ENCODE measurements around the gene PIK3CA. TPM values are rescaled to one million over a fixed set of nuclear protein-coding genes. Genes with fewer than 3 reads are reported as not detected.

Gene PIK3CA
- polyA plus RNA-seq, 1 donor, result 19.9 TPM

- Histone ChIP-seq H3K4me1 (ENCODE audit: control insufficient read depth, insufficient read depth, low read length) (no peaks in the 10 kb centered on the region), H3K9me3 (ENCODE audit: control insufficient read depth, low read depth, low read length) (no peaks in the 10 kb centered on the region), H3K4me3 (ENCODE audit: low read length) (no peak overlapping the region), H3K27me3 (ENCODE audit: control insufficient read depth, insufficient read depth, low read length) (no peaks in the 10 kb centered on the region), H3K36me3 (ENCODE audit: control insufficient read depth, insufficient read depth, low read length) (no peaks in the 10 kb centered on the region), H3K27ac (ENCODE audit: low read length) (no peak overlapping the region)
- DNase-seq, result no peak
These were observed 3.3 kb downstream of the PIK3CA start for GRCh38 chr3:179151474-179151873.

- Histone ChIP-seq H3K4me3 (ENCODE audit: low read length) (no peak overlapping the region), H3K36me3 (ENCODE audit: control insufficient read depth, insufficient read depth, low read length) (no peaks in the 10 kb centered on the region), H3K4me1 (ENCODE audit: control insufficient read depth, insufficient read depth, low read length) (no peaks in the 10 kb centered on the region), H3K27ac (ENCODE audit: low read length) (no peak overlapping the region), H3K9me3 (ENCODE audit: control insufficient read depth, low read depth, low read length) (no peaks in the 10 kb centered on the region), H3K27me3 (ENCODE audit: control insufficient read depth, insufficient read depth, low read length) (no peaks in the 10 kb centered on the region)
- no CpG with 5 or more reads among the region's 1 CpG for WGBS (ENCODE audit: insufficient coverage, low lambda C conversion rate)
- no peak for DNase-seq
These were observed 8.0 kb downstream of the PIK3CA start for GRCh38 chr3:179156170-179156569.

GRCh38 chr3:179156775-179157174 is 8.6 kb downstream of the PIK3CA start:
- no peak overlapping the region for H3K27ac ChIP-seq (ENCODE audit: low read length)
- H3K36me3 ChIP-seq (ENCODE audit: control insufficient read depth, insufficient read depth, low read length), result no peaks in the 10 kb centered on the region
- H3K27me3 ChIP-seq (ENCODE audit: control insufficient read depth, insufficient read depth, low read length), result no peaks in the 10 kb centered on the region
- WGBS (ENCODE audit: insufficient coverage, low lambda C conversion rate), result 100% methylated on average over 1 of the region's 1 CpG
- no peak overlapping the region for H3K4me3 ChIP-seq (ENCODE audit: low read length)
- no peaks in the 10 kb centered on the region for H3K9me3 ChIP-seq (ENCODE audit: control insufficient read depth, low read depth, low read length)
- H3K4me1 ChIP-seq (ENCODE audit: control insufficient read depth, insufficient read depth, low read length), result no peaks in the 10 kb centered on the region
- no peak for DNase-seq

- H3K4me1 ChIP-seq (ENCODE audit: control insufficient read depth, insufficient read depth, low read length), result no peaks in the 10 kb centered on the region
- 79% methylated on average over 4 of the region's 6 CpGs for WGBS (ENCODE audit: insufficient coverage, low lambda C conversion rate)
These were observed 10.3 kb downstream of the PIK3CA start for GRCh38 chr3:179158336-179159039.

GRCh38 chr3:179163503-179163902 is 15.3 kb downstream of the PIK3CA start:
- H3K27me3 ChIP-seq (ENCODE audit: control insufficient read depth, insufficient read depth, low read length), result no peaks in the 10 kb centered on the region
- H3K4me1 ChIP-seq (ENCODE audit: control insufficient read depth, insufficient read depth, low read length), result no peaks in the 10 kb centered on the region
- no peak overlapping the region for H3K4me3 ChIP-seq (ENCODE audit: low read length)
- DNase-seq, result no peak
- H3K36me3 ChIP-seq (ENCODE audit: control insufficient read depth, insufficient read depth, low read length), result no peaks in the 10 kb centered on the region
- H3K27ac ChIP-seq (ENCODE audit: low read length), result no peak overlapping the region
- H3K9me3 ChIP-seq (ENCODE audit: control insufficient read depth, low read depth, low read length), result no peaks in the 10 kb centered on the region

More at GRCh38 chr3:179158336-179159039, 10.3 kb downstream of the PIK3CA start:
- H3K36me3 ChIP-seq (ENCODE audit: control insufficient read depth, insufficient read depth, low read length), result no peaks in the 10 kb centered on the region
- no peak overlapping the region for H3K27ac ChIP-seq (ENCODE audit: low read length)
- no peak overlapping the region for H3K4me3 ChIP-seq (ENCODE audit: low read length)
- H3K27me3 ChIP-seq (ENCODE audit: control insufficient read depth, insufficient read depth, low read length), result no peaks in the 10 kb centered on the region
- DNase-seq, result no peak
- H3K9me3 ChIP-seq (ENCODE audit: control insufficient read depth, low read depth, low read length), result no peaks in the 10 kb centered on the region

GRCh38 chr3:179164857-179165256 is 16.7 kb downstream of the PIK3CA start:
- no peak overlapping the region for H3K4me3 ChIP-seq (ENCODE audit: low read length)
- H3K9me3 ChIP-seq (ENCODE audit: control insufficient read depth, low read depth, low read length), result peaks cover 1% of the 10 kb centered on the region
- H3K27ac ChIP-seq (ENCODE audit: low read length), result no peak overlapping the region
- H3K4me1 ChIP-seq (ENCODE audit: control insufficient read depth, insufficient read depth, low read length), result no peaks in the 10 kb centered on the region
- no peaks in the 10 kb centered on the region for H3K27me3 ChIP-seq (ENCODE audit: control insufficient read depth, insufficient read depth, low read length)
- no peaks in the 10 kb centered on the region for H3K36me3 ChIP-seq (ENCODE audit: control insufficient read depth, insufficient read depth, low read length)
- no peak for DNase-seq

GRCh38 chr3:179166561-179167201 is 18.5 kb downstream of the PIK3CA start:
- 92% methylated on average over 1 of the region's 2 CpGs for WGBS (ENCODE audit: insufficient coverage, low lambda C conversion rate)

GRCh38 chr3:179168918-179169317 is 20.8 kb downstream of the PIK3CA start:
- Histone ChIP-seq H3K4me3 (ENCODE audit: low read length) (no peak overlapping the region), H3K4me1 (ENCODE audit: control insufficient read depth, insufficient read depth, low read length) (no peaks in the 10 kb centered on the region), H3K27me3 (ENCODE audit: control insufficient read depth, insufficient read depth, low read length) (no peaks in the 10 kb centered on the region), H3K36me3 (ENCODE audit: control insufficient read depth, insufficient read depth, low read length) (no peaks in the 10 kb centered on the region), H3K9me3 (ENCODE audit: control insufficient read depth, low read depth, low read length) (peaks cover 8% of the 10 kb centered on the region), H3K27ac (ENCODE audit: low read length) (no peak overlapping the region)
- 100% methylated on average over 1 of the region's 2 CpGs for WGBS (ENCODE audit: insufficient coverage, low lambda C conversion rate)
- no peak for DNase-seq

More at GRCh38 chr3:179166561-179167201, 18.5 kb downstream of the PIK3CA start:
- no peaks in the 10 kb centered on the region for H3K4me1 ChIP-seq (ENCODE audit: control insufficient read depth, insufficient read depth, low read length)
- no peaks in the 10 kb centered on the region for H3K27me3 ChIP-seq (ENCODE audit: control insufficient read depth, insufficient read depth, low read length)
- H3K36me3 ChIP-seq (ENCODE audit: control insufficient read depth, insufficient read depth, low read length), result no peaks in the 10 kb centered on the region
- H3K9me3 ChIP-seq (ENCODE audit: control insufficient read depth, low read depth, low read length), result peaks cover 5% of the 10 kb centered on the region
- H3K27ac ChIP-seq (ENCODE audit: low read length), result no peak overlapping the region
- H3K4me3 ChIP-seq (ENCODE audit: low read length), result no peak overlapping the region
- DNase-seq, result no peak

GRCh38 chr3:179172546-179172945 is 24.4 kb downstream of the PIK3CA start:
- peaks cover 8% of the 10 kb centered on the region for H3K9me3 ChIP-seq (ENCODE audit: control insufficient read depth, low read depth, low read length)
- DNase-seq, result no peak
- no peak overlapping the region for H3K4me3 ChIP-seq (ENCODE audit: low read length)
- H3K27me3 ChIP-seq (ENCODE audit: control insufficient read depth, insufficient read depth, low read length), result no peaks in the 10 kb centered on the region
- H3K36me3 ChIP-seq (ENCODE audit: control insufficient read depth, insufficient read depth, low read length), result no peaks in the 10 kb centered on the region
- no peak overlapping the region for H3K27ac ChIP-seq (ENCODE audit: low read length)
- H3K4me1 ChIP-seq (ENCODE audit: control insufficient read depth, insufficient read depth, low read length), result no peaks in the 10 kb centered on the region

GRCh38 chr3:179174316-179174715 is 26.2 kb downstream of the PIK3CA start:
- Histone ChIP-seq H3K36me3 (ENCODE audit: control insufficient read depth, insufficient read depth, low read length) (no peaks in the 10 kb centered on the region), H3K4me3 (ENCODE audit: low read length) (no peak overlapping the region), H3K4me1 (ENCODE audit: control insufficient read depth, insufficient read depth, low read length) (no peaks in the 10 kb centered on the region), H3K9me3 (ENCODE audit: control insufficient read depth, low read depth, low read length) (peaks cover 8% of the 10 kb centered on the region), H3K27ac (ENCODE audit: low read length) (no peak overlapping the region), H3K27me3 (ENCODE audit: control insufficient read depth, insufficient read depth, low read length) (no peaks in the 10 kb centered on the region)
- no peak for DNase-seq
- WGBS (ENCODE audit: insufficient coverage, low lambda C conversion rate), result 100% methylated on average over 1 of the region's 3 CpGs

- Histone ChIP-seq H3K36me3 (ENCODE audit: control insufficient read depth, insufficient read depth, low read length) (no peaks in the 10 kb centered on the region), H3K9me3 (ENCODE audit: control insufficient read depth, low read depth, low read length) (peaks cover 7% of the 10 kb centered on the region), H3K27ac (ENCODE audit: low read length) (no peak overlapping the region), H3K4me3 (ENCODE audit: low read length) (no peak overlapping the region), H3K4me1 (ENCODE audit: control insufficient read depth, insufficient read depth, low read length) (no peaks in the 10 kb centered on the region), H3K27me3 (ENCODE audit: control insufficient read depth, insufficient read depth, low read length) (no peaks in the 10 kb centered on the region)
- no peak for DNase-seq
- no CpG with 5 or more reads among the region's 1 CpG for WGBS (ENCODE audit: insufficient coverage, low lambda C conversion rate)
These were observed 26.7 kb downstream of the PIK3CA start for GRCh38 chr3:179174898-179175297.
